Liver (tissue), 3 donors: Measurements from ENCODE around the gene MACROD1.

Source experiments
- EGR1 ChIP-seq, 2 donors: IDR thresholded peaks; 2 replicates each; pipeline ENCODE4 v1.6.1; 2016 to 2018; ENCODE audit warnings: antibody characterized with exemption in 2 of 2, low read depth in 2 of 2
- FOXA1 ChIP-seq: IDR thresholded peaks from 2 replicates; pipeline ENCODE4 v1.6.1; 2016; ENCODE audit warnings: antibody characterized with exemption
- JUND ChIP-seq, 2 donors: IDR thresholded peaks; 2 replicates each; pipeline ENCODE4 v1.6.1; 2016; ENCODE audit warnings: antibody characterized with exemption in 2 of 2
- NR2F2 ChIP-seq: IDR thresholded peaks from 2 replicates; pipeline ENCODE4 v1.6.1; 2016; ENCODE audit warnings: antibody characterized with exemption
- REST ChIP-seq: IDR thresholded peaks from 2 replicates; pipeline ENCODE4 v1.6.1; 2016; ENCODE audit warnings: antibody characterized with exemption, mild to moderate bottlenecking
- SP1 ChIP-seq: IDR thresholded peaks from 2 replicates; pipeline ENCODE4 v1.6.1; 2018; ENCODE audit warnings: antibody characterized with exemption, mild to moderate bottlenecking
- YY1 ChIP-seq: IDR thresholded peaks from 2 replicates; pipeline ENCODE4 v1.6.1; 2016; ENCODE audit warnings: antibody characterized with exemption, mild to moderate bottlenecking
- TF ChIP-seq, protein P1 (sequence below): fragments of 150-350 bp; IDR thresholded peaks from 2 replicates; pipeline ENCODE4 v1.5.1; 2017; ENCODE audit warnings: improper control_type of control experiment, low read depth, low read length; ENCODE audit not compliant: missing input control
- donor health status: healthy.
- donor health status: healthy.

- TF ChIP-seq, protein P1, sequence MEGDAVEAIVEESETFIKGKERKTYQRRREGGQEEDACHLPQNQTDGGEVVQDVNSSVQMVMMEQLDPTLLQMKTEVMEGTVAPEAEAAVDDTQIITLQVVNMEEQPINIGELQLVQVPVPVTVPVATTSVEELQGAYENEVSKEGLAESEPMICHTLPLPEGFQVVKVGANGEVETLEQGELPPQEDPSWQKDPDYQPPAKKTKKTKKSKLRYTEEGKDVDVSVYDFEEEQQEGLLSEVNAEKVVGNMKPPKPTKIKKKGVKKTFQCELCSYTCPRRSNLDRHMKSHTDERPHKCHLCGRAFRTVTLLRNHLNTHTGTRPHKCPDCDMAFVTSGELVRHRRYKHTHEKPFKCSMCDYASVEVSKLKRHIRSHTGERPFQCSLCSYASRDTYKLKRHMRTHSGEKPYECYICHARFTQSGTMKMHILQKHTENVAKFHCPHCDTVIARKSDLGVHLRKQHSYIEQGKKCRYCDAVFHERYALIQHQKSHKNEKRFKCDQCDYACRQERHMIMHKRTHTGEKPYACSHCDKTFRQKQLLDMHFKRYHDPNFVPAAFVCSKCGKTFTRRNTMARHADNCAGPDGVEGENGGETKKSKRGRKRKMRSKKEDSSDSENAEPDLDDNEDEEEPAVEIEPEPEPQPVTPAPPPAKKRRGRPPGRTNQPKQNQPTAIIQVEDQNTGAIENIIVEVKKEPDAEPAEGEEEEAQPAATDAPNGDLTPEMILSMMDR, result no peak
- TF ChIP-seq FOXA1, result no peak
- TF ChIP-seq SP1, result no peak
- TF ChIP-seq NR2F2, result no peak
- TF ChIP-seq YY1, result no peak
- no peak for TF ChIP-seq JUND (IDR thresholded peaks at IDR 0.05)
- no peak for TF ChIP-seq EGR1 (IDR thresholded peaks at IDR 0.05; ENCODE audit: low read depth in 2 of 2)
- no peak for TF ChIP-seq REST
These were observed 97.1 kb downstream of the MACROD1 start for GRCh38 chr11:64068705-64069400.
